Ishikawa (cell line): ENCODE measurements around the gene A4GALT.

Source experiments
- CEBPB ChIP-seq: IDR thresholded peaks from 2 replicates; pipeline ENCODE4 v1.6.1; 2012
- CREB1 ChIP-seq: IDR thresholded peaks from 2 replicates; pipeline ENCODE4 v1.6.1; 2012; ENCODE audit warnings: low read depth
- EGR1 ChIP-seq: IDR thresholded peaks from 2 replicates; pipeline ENCODE4 v1.6.1; 2012
- EP300 ChIP-seq: IDR thresholded peaks from 2 replicates; pipeline ENCODE4 v1.6.1; 2012; ENCODE audit warnings: borderline replicate concordance
- FOXM1 ChIP-seq: IDR thresholded peaks from 2 replicates; pipeline ENCODE4 v1.6.1; 2012; ENCODE audit warnings: low read depth, borderline replicate concordance
- MAX ChIP-seq: IDR thresholded peaks from 2 replicates; pipeline ENCODE4 v1.6.1; 2012
- NFIC ChIP-seq: IDR thresholded peaks from 2 replicates; pipeline ENCODE4 v1.6.1; 2012
- RAD21 ChIP-seq: IDR thresholded peaks from 2 replicates; pipeline ENCODE4 v1.6.1; 2012; ENCODE audit warnings: low read depth
- REST ChIP-seq: IDR thresholded peaks from 2 replicates; pipeline ENCODE4 v1.6.1; 2012; ENCODE audit warnings: low read depth, mild to moderate bottlenecking
- TAF1 ChIP-seq: IDR thresholded peaks from 2 replicates; pipeline ENCODE4 v1.6.1; 2012; ENCODE audit warnings: low read depth, mild to moderate bottlenecking
- TCF12 ChIP-seq: IDR thresholded peaks from 2 replicates; pipeline ENCODE4 v1.6.1; 2012; ENCODE audit warnings: low read depth
- TEAD4 ChIP-seq: IDR thresholded peaks from 2 replicates; pipeline ENCODE4 v1.6.1; 2012
- USF1 ChIP-seq: IDR thresholded peaks from 2 replicates; pipeline ENCODE4 v1.6.1; 2012
- YY1 ChIP-seq: IDR thresholded peaks from 2 replicates; pipeline ENCODE4 v1.6.1; 2012; ENCODE audit warnings: low read depth
- ZBTB7A ChIP-seq: IDR thresholded peaks from 2 replicates; pipeline ENCODE4 v1.6.1; 2012; ENCODE audit warnings: low read depth

The A4GALT gene

GRCh38 chr22:42699281-42699975, 21.2 kb downstream of the A4GALT start:
- no peak for TF ChIP-seq USF1
- TF ChIP-seq TAF1 = no peak
- no peak for TF ChIP-seq CREB1
- TF ChIP-seq RAD21 = no peak
- no peak for TF ChIP-seq NFIC
- no peak for TF ChIP-seq REST
- TF ChIP-seq EGR1 = no peak

GRCh38 chr22:42697542-42698013, 23.1 kb downstream of the A4GALT start:
- TF ChIP-seq TCF12 = peak; percentile 60
- TF ChIP-seq MAX = peak; percentile 66; the same call in 1 of the 2 replicates
- TF ChIP-seq NFIC = peak; percentile 91
- TF ChIP-seq RAD21 = no peak
- peak; percentile 82 for TF ChIP-seq TEAD4
- 0 out of 2 replicates have a peak, but pooled peaks have one; percentile 27 for TF ChIP-seq ZBTB7A

- TF ChIP-seq CREB1 = no peak
- TF ChIP-seq ZBTB7A = no peak
- TF ChIP-seq TCF12 = no peak
- no peak for TF ChIP-seq EP300
- no peak for TF ChIP-seq MAX
- no peak for TF ChIP-seq YY1
- no peak for TF ChIP-seq USF1
- TF ChIP-seq CEBPB = no peak
- TF ChIP-seq TEAD4 = no peak
- TF ChIP-seq REST = no peak
- no peak for TF ChIP-seq FOXM1
- no peak for TF ChIP-seq RAD21
- no peak for TF ChIP-seq TAF1
- TF ChIP-seq NFIC = no peak
- no peak for TF ChIP-seq EGR1
Measured at GRCh38 chr22:42696331-42696967, 24.2 kb downstream of the A4GALT start.

GRCh38 chr22:42695294-42695693, 25.4 kb downstream of the A4GALT start:
- no peak for TF ChIP-seq CEBPB
- TF ChIP-seq CREB1 = no peak
- no peak for TF ChIP-seq FOXM1
- TF ChIP-seq YY1 = no peak
- no peak for TF ChIP-seq EP300
- no peak for TF ChIP-seq TEAD4
- no peak for TF ChIP-seq RAD21

- TF ChIP-seq USF1 (no peak), MAX (no peak), FOXM1 (no peak), EP300 (no peak), NFIC (no peak), REST (no peak), TCF12 (no peak), TAF1 (no peak), RAD21 (no peak), EGR1 (no peak), CREB1 (no peak), ZBTB7A (no peak), CEBPB (no peak), YY1 (no peak), TEAD4 (no peak)
Measured at GRCh38 chr22:42693763-42694683, 26.6 kb downstream of the A4GALT start.
